Liver (tissue), 9 donors: ENCODE results near the gene LAMTOR4. TPM values are rescaled to one million over a fixed set of nuclear protein-coding genes. Genes with fewer than 3 reads are reported as not detected.
"Not testable (repeated sequence)": the region's sequence is repeated elsewhere in the genome, so short reads cannot be mapped to it uniquely, and the experiment has no call there.

Experiments
- DNase-seq: peaks from one replicate; pipeline ENCODE4 v3.0.0-alpha.2; 2017; ENCODE audit warnings: low spot score
- H3K27ac ChIP-seq, 2 donors: one replicate each; pipeline ENCODE4 v1.7.0; 2013; ENCODE audit warnings: inconsistent platforms in 2 of 2, low read length in 2 of 2, control low read depth in 1 of 2, low read depth in 1 of 2, mild to moderate bottlenecking in 1 of 2
- H3K27me3 ChIP-seq, 4 donors: one replicate each; pipeline versions ENCODE4 v1.6.1 to v1.7.0; 2013; ENCODE audit warnings: low read length in 3 of 4, inconsistent platforms in 1 of 4, mild to moderate bottlenecking in 1 of 4, moderate library complexity in 1 of 4; ENCODE audit not compliant: control insufficient read depth in 4 of 4, insufficient read depth in 4 of 4
- H3K36me3 ChIP-seq, 4 donors: one replicate each; pipeline versions ENCODE4 v1.6.1 to v1.7.0; 2013; ENCODE audit warnings: low read length in 3 of 4, mild to moderate bottlenecking in 3 of 4, low read depth in 1 of 4, moderate library complexity in 1 of 4; ENCODE audit not compliant: control insufficient read depth in 4 of 4, insufficient read depth in 3 of 4
- H3K4me1 ChIP-seq, 4 donors: one replicate each; pipeline versions ENCODE4 v1.6.1 to v1.7.0; 2013; ENCODE audit warnings: low read length in 3 of 4, mild to moderate bottlenecking in 3 of 4, moderate library complexity in 1 of 4; ENCODE audit not compliant: control insufficient read depth in 4 of 4, insufficient read depth in 4 of 4
- H3K4me3 ChIP-seq, 3 donors: one replicate each; pipeline versions ENCODE4 v1.6.1 to v1.7.0; 2013; ENCODE audit warnings: low read length in 3 of 3, control low read depth in 1 of 3, low read depth in 1 of 3, mild to moderate bottlenecking in 1 of 3
- H3K9ac ChIP-seq, 2 donors: one replicate each; pipeline ENCODE4 v1.7.0; 2013; ENCODE audit warnings: low read length in 2 of 2, mild to moderate bottlenecking in 2 of 2, moderate library complexity in 2 of 2, control low read depth in 1 of 2, low read depth in 1 of 2
- H3K9me3 ChIP-seq, 4 donors: one replicate each; pipeline versions ENCODE4 v1.6.1 to v1.7.0; 2013; ENCODE audit warnings: low read length in 3 of 4; ENCODE audit not compliant: control insufficient read depth in 4 of 4
- ATF3 ChIP-seq: IDR thresholded peaks from 2 replicates; pipeline ENCODE4 v1.6.1; 2016; ENCODE audit warnings: antibody characterized with exemption
- CTCF ChIP-seq: fragments of 150-350 bp; IDR thresholded peaks from 2 replicates; pipeline ENCODE4 v1.5.1; 2017; ENCODE audit warnings: improper control_type of control experiment, low read depth, low read length; ENCODE audit not compliant: missing input control
- EGR1 ChIP-seq, 2 donors: IDR thresholded peaks; 2 replicates each; pipeline ENCODE4 v1.6.1; 2016 to 2018; ENCODE audit warnings: antibody characterized with exemption in 2 of 2, low read depth in 2 of 2
- FOXA1 ChIP-seq: IDR thresholded peaks from 2 replicates; pipeline ENCODE4 v1.6.1; 2016; ENCODE audit warnings: antibody characterized with exemption
- GABPA ChIP-seq, 2 donors: IDR thresholded peaks in 1 of 2; conservative IDR thresholded peaks in 1 of 2; 2 replicates each; pipeline ENCODE4 v1.6.1; 2016; ENCODE audit warnings: antibody characterized with exemption in 2 of 2, mild to moderate bottlenecking in 1 of 2, moderate library complexity in 1 of 2
- HNF4A ChIP-seq, 2 donors: conservative IDR thresholded peaks; 2 replicates each; pipeline ENCODE4 v1.6.1; 2016; ENCODE audit warnings: antibody characterized with exemption in 2 of 2, mild to moderate bottlenecking in 2 of 2
- HNF4G ChIP-seq: IDR thresholded peaks from 2 replicates; pipeline ENCODE4 v1.6.1; 2016; ENCODE audit warnings: antibody characterized with exemption
- JUND ChIP-seq, 2 donors: IDR thresholded peaks; 2 replicates each; pipeline ENCODE4 v1.6.1; 2016; ENCODE audit warnings: antibody characterized with exemption in 2 of 2
- MAX ChIP-seq: IDR thresholded peaks from 2 replicates; pipeline ENCODE4 v1.6.1; 2016; ENCODE audit warnings: antibody characterized with exemption
- RAD21 ChIP-seq, 2 donors: IDR thresholded peaks; 2 replicates each; pipeline ENCODE4 v1.6.1; 2016; ENCODE audit warnings: antibody characterized with exemption in 2 of 2, mild to moderate bottlenecking in 2 of 2
- REST ChIP-seq: IDR thresholded peaks from 2 replicates; pipeline ENCODE4 v1.6.1; 2016; ENCODE audit warnings: antibody characterized with exemption, mild to moderate bottlenecking
- RXRA ChIP-seq, 2 donors: IDR thresholded peaks; 2 replicates each; pipeline ENCODE4 v1.6.1; 2017 to 2018; ENCODE audit warnings: antibody characterized with exemption in 2 of 2, mild to moderate bottlenecking in 1 of 2
- SP1 ChIP-seq: IDR thresholded peaks from 2 replicates; pipeline ENCODE4 v1.6.1; 2018; ENCODE audit warnings: antibody characterized with exemption, mild to moderate bottlenecking
- TAF1 ChIP-seq: conservative IDR thresholded peaks from 2 replicates; pipeline ENCODE4 v1.6.1; 2016; ENCODE audit warnings: antibody characterized with exemption, mild to moderate bottlenecking
- YY1 ChIP-seq: IDR thresholded peaks from 2 replicates; pipeline ENCODE4 v1.6.1; 2016; ENCODE audit warnings: antibody characterized with exemption, mild to moderate bottlenecking
- ZBTB33 ChIP-seq: IDR thresholded peaks from 2 replicates; pipeline ENCODE4 v1.6.1; 2016; ENCODE audit warnings: antibody characterized with exemption
- WGBS: extraction: QIAGEN DNeasy Blood & Tissue Kit; methylation state at CpG from one replicate; pipeline ENCODE4 v1.1.7; 2013; 5-methylcytosine and 5-hydroxymethylcytosine counted together
- polyA plus RNA-seq, 2 donors: library from polyadenylated mRNA; stranded (reverse) in 1 of 2; unstranded in 1 of 2; fragments of 200-250 nt in 1 of 2; fragments of >200 nt in 1 of 2; fragmentation: Nextera tagmentation in 1 of 2; extraction: Ambion mirVana in 1 of 2; gene quantifications; one replicate each; pipeline versions ENCODE4 v1.2.1 to v1.2.3, GENCODE V29; 2013 to 2015
- total RNA-seq, 2 donors: library from RNA; depleted of rRNA; stranded (reverse); fragments of >200 nt; gene quantifications; one replicate each; pipeline ENCODE4 v1.2.3, GENCODE V29; 2014
- donor health status: healthy.
- donor health status: healthy.
- donor health status: healthy.
- donor health status: healthy.
- donor health status: healthy.

The LAMTOR4 gene
- total and polyA plus RNA-seq, 4 donors, result 28.4 to 112 (median 57.7) TPM

- H3K9ac ChIP-seq, result no peak overlapping the region
- no peak for DNase-seq
- no peaks in the 10 kb centered on the region for H3K4me1 ChIP-seq
- no peak for TF ChIP-seq HNF4G
- peak; percentile 73 to 81 for TF ChIP-seq RAD21 (IDR thresholded peaks at IDR 0.05)
- peak; percentile 40 for TF ChIP-seq CTCF
- H3K27ac ChIP-seq, result no peak overlapping the region
- WGBS, result 40% methylated on average over 4 of the region's 4 CpGs
- H3K9me3 ChIP-seq, result no peaks in the 10 kb centered on the region
- no peaks in the 10 kb centered on the region for H3K36me3 ChIP-seq
- no peaks in the 10 kb centered on the region for H3K27me3 ChIP-seq
- H3K4me3 ChIP-seq, result no peak overlapping the region
Observed at GRCh38 chr7:100190048-100190711, 41.5 kb downstream of the LAMTOR4 start.

GRCh38 chr7:100191775-100192174 is 43.1 kb downstream of the LAMTOR4 start:
- Histone ChIP-seq H3K27me3 (no peaks in the 10 kb centered on the region), H3K9me3 (no peaks in the 10 kb centered on the region), H3K4me3 (no peak overlapping the region), H3K4me1 (no peaks in the 10 kb centered on the region), H3K9ac (no peak overlapping the region), H3K36me3 (no peaks in the 10 kb centered on the region), H3K27ac (no peak overlapping the region)
- TF ChIP-seq SP1 (no peak), CTCF (no peak), FOXA1 (no peak), REST (no peak), MAX (no peak), RXRA (IDR thresholded peaks at IDR 0.05) (no peak), HNF4G (no peak), JUND (IDR thresholded peaks at IDR 0.05) (no peak), EGR1 (IDR thresholded peaks at IDR 0.05; ENCODE audit: low read depth in 2 of 2) (no peak), GABPA (IDR thresholded peaks at IDR 0.05 in 1 of 2, conservative IDR thresholded peaks at IDR 0.05 in 1 of 2) (no peak), ATF3 (no peak), TAF1 (no peak), HNF4A (conservative IDR thresholded peaks at IDR 0.05) (no peak), YY1 (no peak), ZBTB33 (no peak)
- DNase-seq, result no peak
- WGBS, result 62% methylated on average over 2 of the region's 2 CpGs

GRCh38 chr7:100192281-100192862 is 43.7 kb downstream of the LAMTOR4 start:
- 92% methylated on average over 6 of the region's 6 CpGs for WGBS
- H3K27ac ChIP-seq, H3K4me1 ChIP-seq, H3K4me3 ChIP-seq, H3K9me3 ChIP-seq, H3K9ac ChIP-seq, H3K27me3 ChIP-seq, DNase-seq, H3K36me3 ChIP-seq: not testable (repeated sequence)
